HepG2 (cell line): ENCODE data around the gene PRUNE1.

Experiments
- CREB1 ChIP-seq, 2 experiments: fragments of 450-650 bp in 1 of 2; IDR thresholded peaks; 2 replicates each; pipeline ENCODE4 v1.6.1; 2016 to 2017; ENCODE audit warnings: control low read depth in 1 of 2, mild to moderate bottlenecking in 1 of 2, missing compliant biosample characterization in 1 of 2, missing genetic modification characterization in 1 of 2
- CTCF ChIP-seq: sonication (generic); formaldehyde crosslinking; IDR thresholded peaks from 2 replicates; pipeline ENCODE4 v1.5.0; 2020; ENCODE audit warnings: mild to moderate bottlenecking, missing genetic modification reagents, moderate library complexity
- FOXK2 ChIP-seq: fragments of 450-650 bp; IDR thresholded peaks from 2 replicates; pipeline ENCODE4 v1.6.1; 2016
- FOXP1 ChIP-seq, 2 experiments: fragments of 450-650 bp in 1 of 2; IDR thresholded peaks; 2 replicates each; pipeline ENCODE4 v1.6.1; 2017 to 2018; ENCODE audit warnings: antibody characterized with exemption in 1 of 2
- HNRNPK ChIP-seq: fragments of 200-400 bp; formaldehyde crosslinking; IDR thresholded peaks from 2 replicates; pipeline ENCODE4 v1.6.1; 2018; ENCODE audit warnings: low read length, low read depth, moderate library complexity, mild to moderate bottlenecking; ENCODE audit not compliant: poor library complexity, severe bottlenecking
- MAX ChIP-seq: IDR thresholded peaks from 2 replicates; pipeline ENCODE4 v1.6.1; 2012; ENCODE audit warnings: inconsistent platforms
- PAX8 ChIP-seq: sonication (generic); formaldehyde crosslinking; IDR thresholded peaks from 2 replicates; pipeline ENCODE4 v1.8.0; 2022; ENCODE audit warnings: mild to moderate bottlenecking, missing genetic modification reagents, borderline replicate concordance
- ZBTB39 ChIP-seq: sonication (generic); formaldehyde crosslinking; IDR thresholded peaks from 2 replicates; pipeline ENCODE4 v1.5.0; 2020; ENCODE audit warnings: missing genetic modification reagents
- ZKSCAN5 ChIP-seq: sonication (generic); formaldehyde crosslinking; IDR thresholded peaks from 2 replicates; pipeline ENCODE4 v1.5.1; 2020; ENCODE audit warnings: mild to moderate bottlenecking, missing genetic modification reagents

GRCh38 chr1:151050051-151050688, 41.9 kb downstream of the PRUNE1 start:
- no peak for TF ChIP-seq ZKSCAN5 (CRISPR knock-in tag)
- TF ChIP-seq FOXK2: no peak
- no peak for TF ChIP-seq FOXP1 (IDR thresholded peaks at IDR 0.05)
- TF ChIP-seq FOXP1 (CRISPR knock-in tag; IDR thresholded peaks at IDR 0.05): no peak
- TF ChIP-seq CTCF: no peak
- no peak for TF ChIP-seq MAX
- TF ChIP-seq ZBTB39 (CRISPR knock-in tag): no peak
- TF ChIP-seq PAX8 (CRISPR knock-in tag): no peak
- TF ChIP-seq HNRNPK: peak; percentile 43
- no peak for TF ChIP-seq CREB1 (IDR thresholded peaks at IDR 0.05)
- no peak for TF ChIP-seq CREB1 (CRISPR knock-in tag; IDR thresholded peaks at IDR 0.05)
